ENCODE data around the gene SUDS3.

Gene SUDS3

DNA sequence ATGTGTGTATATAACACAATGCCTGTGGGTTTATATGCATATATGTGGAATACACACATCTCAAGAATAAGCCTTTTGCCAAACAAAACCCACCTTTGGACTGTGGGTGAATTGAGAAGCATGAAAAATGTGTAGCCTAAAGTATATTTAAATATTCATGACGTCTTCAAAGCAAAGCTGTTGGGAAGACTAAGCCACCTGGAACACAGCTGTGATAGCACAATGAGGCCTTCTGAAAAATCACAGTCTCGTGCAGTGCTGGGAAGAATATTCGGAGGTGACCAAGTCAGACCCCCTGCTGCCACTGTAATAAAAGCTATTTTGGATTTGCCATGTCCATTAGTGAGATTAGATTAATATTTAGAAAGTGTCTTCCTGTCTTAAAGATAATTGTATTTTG lies 51.5 kb downstream of the SUDS3 start:
- H3K9me3 ChIP-seq: no peaks in the 10 kb centered on the region
- no peaks in the 10 kb centered on the region for H3K36me3 ChIP-seq
- H3K27ac ChIP-seq: no peak overlapping the region
- TF ChIP-seq CTCF (IDR thresholded peaks at IDR 0.05): no peak
- no peak overlapping the region for H3K4me3 ChIP-seq (ENCODE audit: low read depth in 1 of 2, low read length in 1 of 2)
- H3K4me1 ChIP-seq (ENCODE audit: control insufficient read depth in 1 of 2, insufficient read depth in 1 of 2, low read depth in 1 of 2, low read length in 1 of 2): no peaks in the 10 kb centered on the region
- no peaks in the 10 kb centered on the region for H3K27me3 ChIP-seq

DNA sequence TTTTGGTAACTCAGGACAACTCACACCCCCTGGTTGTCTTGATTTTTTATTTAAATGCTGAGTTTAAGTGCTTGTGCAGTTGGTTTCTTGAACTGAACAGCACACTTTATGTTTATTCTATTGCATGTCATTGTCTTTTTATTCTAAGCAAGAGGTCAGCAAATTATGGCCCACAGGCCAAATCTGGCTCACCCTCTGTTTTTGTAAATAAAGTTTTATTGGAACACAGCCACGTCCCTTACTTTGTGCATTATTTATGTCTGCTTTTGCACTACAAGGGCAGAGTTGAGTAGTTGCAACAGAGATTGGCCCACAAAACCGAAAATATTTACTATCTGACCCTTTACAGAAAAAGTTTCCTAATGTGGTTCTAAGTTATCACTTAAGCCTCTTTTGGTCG lies 52.3 kb downstream of the SUDS3 start:
- Histone ChIP-seq H3K27ac (no peak overlapping the region), H3K4me3 (ENCODE audit: low read depth in 1 of 2, low read length in 1 of 2) (no peak overlapping the region), H3K27me3 (no peaks in the 10 kb centered on the region), H3K9me3 (no peaks in the 10 kb centered on the region), H3K36me3 (no peaks in the 10 kb centered on the region), H3K4me1 (ENCODE audit: control insufficient read depth in 1 of 2, insufficient read depth in 1 of 2, low read depth in 1 of 2, low read length in 1 of 2) (no peaks in the 10 kb centered on the region)
- TF ChIP-seq CTCF (IDR thresholded peaks at IDR 0.05): no peak

DNA sequence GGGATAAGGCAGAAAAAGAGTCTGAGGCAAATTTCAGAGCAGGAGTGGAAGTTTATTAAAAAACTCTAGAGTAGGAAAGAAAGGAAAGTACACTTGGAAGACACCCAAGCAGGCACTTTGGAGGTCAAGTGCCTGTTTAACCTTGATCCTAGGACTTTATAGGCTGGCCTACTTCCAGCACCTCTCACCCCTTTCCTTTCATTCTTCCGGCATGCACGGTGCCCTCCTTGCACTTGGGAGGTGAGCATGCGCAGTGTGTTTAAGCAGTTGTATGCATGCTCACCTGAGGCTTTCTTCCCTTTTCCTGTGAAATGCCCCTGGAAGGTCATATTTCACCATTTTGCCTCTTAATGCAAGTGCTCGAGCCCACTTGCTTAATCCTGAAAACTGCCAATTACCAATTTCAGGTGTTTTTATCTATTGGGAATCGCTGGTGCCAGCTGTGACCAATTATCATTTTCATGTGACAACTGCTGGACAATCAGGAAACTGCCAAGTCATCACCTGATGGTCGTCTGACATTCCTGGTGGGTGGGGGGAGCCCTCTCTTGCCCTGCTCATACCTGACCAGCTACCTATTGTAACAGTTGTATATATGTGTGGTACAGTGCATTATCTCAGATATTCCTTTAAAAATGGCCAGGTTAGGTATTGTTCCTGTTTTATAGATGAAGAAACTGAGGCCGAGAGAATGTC lies 53.5 kb downstream of the SUDS3 start:
- H3K36me3 ChIP-seq: no peaks in the 10 kb centered on the region
- TF ChIP-seq CTCF (IDR thresholded peaks at IDR 0.05): no peak
- H3K27ac ChIP-seq: no peak overlapping the region
- no peaks in the 10 kb centered on the region for H3K4me1 ChIP-seq (ENCODE audit: control insufficient read depth in 1 of 2, insufficient read depth in 1 of 2, low read depth in 1 of 2, low read length in 1 of 2)
- H3K4me3 ChIP-seq (ENCODE audit: low read depth in 1 of 2, low read length in 1 of 2): no peak overlapping the region
- H3K9me3 ChIP-seq: no peaks in the 10 kb centered on the region
- no peaks in the 10 kb centered on the region for H3K27me3 ChIP-seq

- TF ChIP-seq CTCF (IDR thresholded peaks at IDR 0.05): no peak
These were observed 54.2 kb downstream of the SUDS3 start for GRCh38 chr12:118430516-118430915.

GRCh38 chr12:118432812-118433545 lies 56.6 kb downstream of the SUDS3 start:
- no peak for TF ChIP-seq CTCF (IDR thresholded peaks at IDR 0.05)
- no peaks in the 10 kb centered on the region for H3K36me3 ChIP-seq
- H3K4me1 ChIP-seq (ENCODE audit: control insufficient read depth in 1 of 2, insufficient read depth in 1 of 2, low read depth in 1 of 2, low read length in 1 of 2): no peaks in the 10 kb centered on the region
- H3K27ac ChIP-seq: no peak overlapping the region
- H3K27me3 ChIP-seq: peaks cover 8% of the 10 kb centered on the region
- no peaks in the 10 kb centered on the region for H3K9me3 ChIP-seq
- no peak overlapping the region for H3K4me3 ChIP-seq (ENCODE audit: low read depth in 1 of 2, low read length in 1 of 2)

More at GRCh38 chr12:118430516-118430915, 54.2 kb downstream of the SUDS3 start:
- Histone ChIP-seq H3K27me3 (no peaks in the 10 kb centered on the region), H3K27ac (no peak overlapping the region), H3K9me3 (no peaks in the 10 kb centered on the region), H3K4me1 (ENCODE audit: control insufficient read depth in 1 of 2, insufficient read depth in 1 of 2, low read depth in 1 of 2, low read length in 1 of 2) (no peaks in the 10 kb centered on the region), H3K36me3 (no peaks in the 10 kb centered on the region), H3K4me3 (ENCODE audit: low read depth in 1 of 2, low read length in 1 of 2) (no peak overlapping the region)

Data from neutrophil (primary cell).